Inflammatory macrophage treated with lipopolysaccharide for 1 hour (primary cell): Measurements from ENCODE around the gene ACTG2.
"Not testable (repeated sequence)": the region's sequence is repeated elsewhere in the genome, so short reads cannot be mapped to it uniquely, and the experiment has no call there.

Experiments
- DNase-seq, 2 donors: peaks; one replicate each; pipeline ENCODE4 v3.0.0-alpha.2; 2020 to 2022

Gene ACTG2

GRCh38 chr2:73892631-73893329 lies at the start of gene ACTG2:
Gene ACTG2 (plus strand): TSS chr2:73893008. CDS start chr2:73901312, 8,304 bp downstream.
- DNase-seq: no peak

- no peak for DNase-seq
Observed at GRCh38 chr2:73844087-73844486, 48.7 kb upstream of the ACTG2 start.

GRCh38 chr2:73850009-73850408 lies 42.8 kb upstream of the ACTG2 start:
- no peak for DNase-seq

GRCh38 chr2:73851274-73851673 lies 41.5 kb upstream of the ACTG2 start:
- no peak for DNase-seq

- peak in 1 of 2 donors; percentile 31 for DNase-seq
Observed at GRCh38 chr2:73852020-73852419, 40.8 kb upstream of the ACTG2 start.

GRCh38 chr2:73855526-73855925 lies 37.3 kb upstream of the ACTG2 start:
- no peak for DNase-seq

- no peak for DNase-seq
Observed at GRCh38 chr2:73856214-73856613, 36.6 kb upstream of the ACTG2 start.

GRCh38 chr2:73859721-73860586 lies 32.9 kb upstream of the ACTG2 start:
- DNase-seq: peak in 1 of 2 donors; percentile 7

- DNase-seq: no peak
Observed at GRCh38 chr2:73862987-73863386, 29.8 kb upstream of the ACTG2 start.

GRCh38 chr2:73868204-73868978 lies 24.4 kb upstream of the ACTG2 start:
- DNase-seq: no peak

GRCh38 chr2:73870084-73870483 lies 22.7 kb upstream of the ACTG2 start:
- no peak for DNase-seq

- peak; percentile 72 to 82 for DNase-seq
Observed at GRCh38 chr2:73877071-73877802, 15.6 kb upstream of the ACTG2 start.

GRCh38 chr2:73877984-73878383 lies 14.8 kb upstream of the ACTG2 start:
- DNase-seq: not testable (repeated sequence)

- DNase-seq: no peak
Observed at GRCh38 chr2:73885406-73885805, 7.4 kb upstream of the ACTG2 start.

GRCh38 chr2:73886357-73886756 lies 6.5 kb upstream of the ACTG2 start:
- no peak for DNase-seq

- not testable (repeated sequence) for DNase-seq
Observed at GRCh38 chr2:73887596-73888353, 5.0 kb upstream of the ACTG2 start.

- DNase-seq: no peak
Observed at GRCh38 chr2:73888388-73888787, 4.4 kb upstream of the ACTG2 start.

- DNase-seq: no peak
Observed at GRCh38 chr2:73889206-73889605, 3.6 kb upstream of the ACTG2 start.

GRCh38 chr2:73890301-73891092 lies 2.3 kb upstream of the ACTG2 start:
- DNase-seq: no peak

- no peak for DNase-seq
Observed at GRCh38 chr2:73891276-73891901, 1.4 kb upstream of the ACTG2 start.
